ENCODE results near the gene EVI5L. TPM values are rescaled to one million over a fixed set of nuclear protein-coding genes. Genes with fewer than 3 reads are reported as not detected.
A peak's percentile ranks its signal among the peaks of the same experiment; 100 is the strongest.

EVI5L gene
- total and polyA plus RNA-seq, 2 of the 8 experiments (the other 6 are each of a cell fraction or from before 2014, with no cell fraction given), result 7.2 to 11.0 TPM

DNA sequence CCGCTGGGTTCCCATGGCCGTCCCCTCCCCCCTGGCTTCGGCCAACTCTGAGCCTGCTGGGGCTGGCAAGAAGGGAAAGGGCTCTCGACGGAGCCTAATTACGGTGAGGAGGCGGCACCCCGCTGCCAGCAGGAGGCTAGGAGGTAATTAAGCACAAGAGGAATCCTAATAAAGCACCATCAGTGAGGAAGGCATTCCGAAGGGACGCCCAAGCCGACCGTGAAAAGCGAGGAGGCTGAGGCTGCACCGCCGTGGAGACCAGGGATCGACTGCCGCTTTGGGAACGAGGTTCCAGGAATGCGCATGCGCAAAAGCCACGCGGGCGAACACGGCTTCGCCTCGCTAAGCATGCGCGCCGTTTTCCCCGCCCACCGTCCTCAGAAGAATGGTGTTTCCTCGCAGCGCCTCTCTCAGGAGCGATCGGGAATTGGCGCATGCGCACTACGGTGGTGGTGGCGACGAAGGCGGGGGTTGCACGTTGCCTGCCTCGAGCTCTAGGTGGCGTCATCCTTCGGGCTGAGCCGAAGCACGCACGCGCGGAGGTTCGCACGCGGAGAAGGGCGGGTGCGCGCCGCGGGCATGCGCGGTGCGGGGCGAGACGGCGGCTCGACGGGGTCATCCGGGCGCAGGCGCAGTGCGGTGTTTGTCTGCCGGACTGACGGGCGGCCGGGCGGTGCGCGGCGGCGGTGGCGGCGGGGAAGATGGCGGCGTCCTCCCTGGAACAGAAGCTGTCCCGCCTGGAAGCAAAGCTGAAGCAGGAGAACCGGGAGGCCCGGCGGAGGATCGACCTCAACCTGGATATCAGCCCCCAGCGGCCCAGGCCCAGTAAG is 73.4 kb downstream of the EVI5L start, which contains the start of gene MAP2K7 (continued):
- TF ChIP-seq CHD7 (IDR thresholded peaks at IDR 0.05; ENCODE audit: insufficient replicate concordance, low read length) (no peak), SAP30 (IDR thresholded peaks at IDR 0.05; ENCODE audit: insufficient read depth, insufficient replicate concordance, low read length) (no peak), POU5F1 (IDR thresholded peaks at IDR 0.05; ENCODE audit: low read depth, low read length) (no peak), EP300 (IDR thresholded peaks at IDR 0.05; ENCODE audit: borderline replicate concordance in 1 of 2, low read depth in 2 of 2, low read length in 2 of 2) (no peak), JUN (IDR thresholded peaks at IDR 0.05; ENCODE audit: low read depth, low read length) (no peak), CHD2 (IDR thresholded peaks at IDR 0.05; ENCODE audit: low read length) (peak; percentile 6; the same call in 1 of the 2 replicates)
- TF ChIP-seq, protein P1, sequence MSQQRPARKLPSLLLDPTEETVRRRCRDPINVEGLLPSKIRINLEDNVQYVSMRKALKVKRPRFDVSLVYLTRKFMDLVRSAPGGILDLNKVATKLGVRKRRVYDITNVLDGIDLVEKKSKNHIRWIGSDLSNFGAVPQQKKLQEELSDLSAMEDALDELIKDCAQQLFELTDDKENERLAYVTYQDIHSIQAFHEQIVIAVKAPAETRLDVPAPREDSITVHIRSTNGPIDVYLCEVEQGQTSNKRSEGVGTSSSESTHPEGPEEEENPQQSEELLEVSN (IDR thresholded peaks at IDR 0.05), result peak; percentile 99
- TF ChIP-seq, protein P2, sequence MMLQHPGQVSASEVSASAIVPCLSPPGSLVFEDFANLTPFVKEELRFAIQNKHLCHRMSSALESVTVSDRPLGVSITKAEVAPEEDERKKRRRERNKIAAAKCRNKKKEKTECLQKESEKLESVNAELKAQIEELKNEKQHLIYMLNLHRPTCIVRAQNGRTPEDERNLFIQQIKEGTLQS (IDR thresholded peaks at IDR 0.05; ENCODE audit: insufficient read depth, low read depth, low read length), result no peak
